Gastroesophageal sphincter (tissue), 3 donors: Measurements from ENCODE around the gene GON7.

ENCODE experiments used
- CTCF ChIP-seq, 4 experiments: fragments of 200-600 bp in 2 of 4; fragments of 450-650 bp in 2 of 4; sonication (generic) in 1 of 4; IDR thresholded peaks; one replicate each; pipeline ENCODE4 v1.5.1; 2017 to 2019; ENCODE audit warnings: antibody characterized with exemption in 4 of 4, mild to moderate bottlenecking in 2 of 4, moderate library complexity in 2 of 4
- POLR2A ChIP-seq, 2 donors: fragments of 450-650 bp; IDR thresholded peaks; one replicate each; pipeline ENCODE4 v1.6.1; 2017; ENCODE audit warnings: antibody characterized with exemption in 2 of 2, mild to moderate bottlenecking in 2 of 2, moderate library complexity in 1 of 2

DNA sequence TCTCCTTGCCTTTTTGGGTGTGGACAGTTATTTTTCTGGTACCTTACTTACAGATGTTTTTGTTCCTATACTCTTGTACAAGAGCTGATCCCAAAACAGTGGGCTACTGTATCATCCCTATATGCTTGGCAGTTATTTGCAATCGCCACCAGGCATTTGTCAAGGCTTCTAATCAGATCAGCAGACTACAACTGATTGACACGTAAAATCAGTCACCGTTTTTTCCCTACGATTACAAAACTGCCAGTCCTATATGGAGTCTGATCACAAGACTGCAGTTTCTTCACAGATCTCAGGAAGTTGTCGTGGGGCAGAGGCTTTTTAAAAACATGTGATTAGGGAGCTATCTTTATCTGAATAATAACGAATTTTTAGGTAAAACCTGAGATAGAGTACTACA lies 20.4 kb downstream of the GON7 start:
- TF ChIP-seq POLR2A (IDR thresholded peaks at IDR 0.05): no peak
- TF ChIP-seq CTCF (IDR thresholded peaks at IDR 0.05): no peak
